Keratinocyte (primary cell): ENCODE measurements around the gene TOM1L2.

ENCODE experiments used
- CTCF ChIP-seq, 3 experiments: IDR thresholded peaks in 1 of 3; conservative IDR thresholded peaks in 1 of 3; optimal IDR thresholded peaks in 1 of 3; 2 replicates in 2 of 3; 3 replicates in 1 of 3; pipeline versions ENCODE3 to v1.5.1; 2011; ENCODE audit warnings: low read length in 3 of 3, mild to moderate bottlenecking in 3 of 3, moderate library complexity in 2 of 3, control low read depth in 1 of 3, inconsistent platforms in 1 of 3; ENCODE audit not compliant: insufficient read depth in 2 of 3; ENCODE audit errors: extremely low read depth in 1 of 3
- EZH2 ChIP-seq: IDR thresholded peaks from one replicate; pipeline ENCODE4 v1.6.1; 2012; ENCODE audit warnings: inconsistent platforms, mild to moderate bottlenecking, low read length, moderate library complexity

GRCh38 chr17:17909078-17909477 is 63.1 kb downstream of the TOM1L2 start:
- no peak for TF ChIP-seq CTCF (optimal IDR thresholded peaks at IDR 0.05 in 1 of 3, IDR thresholded peaks at IDR 0.05 in 1 of 3, conservative IDR thresholded peaks at IDR 0.05 in 1 of 3; ENCODE audit: extremely low read depth in 1 of 3, insufficient read depth in 2 of 3, low read length in 3 of 3)
- no peak for TF ChIP-seq EZH2
